PC-9 (cell line): ENCODE measurements around the gene SNAP47.

Experiments used
- EZH2 ChIP-seq: fragments of 200-600 bp; sonication (generic); IDR thresholded peaks from 2 replicates; pipeline ENCODE4 v1.8.0; 2017; ENCODE audit warnings: antibody characterized with exemption, low read depth
- TF ChIP-seq, protein P1 (sequence below): fragments of 200-600 bp; sonication (generic); conservative IDR thresholded peaks from 2 replicates; pipeline ENCODE4 v1.6.1; 2017; ENCODE audit warnings: mixed run types, antibody characterized with exemption, mild to moderate bottlenecking, moderate library complexity

DNA sequence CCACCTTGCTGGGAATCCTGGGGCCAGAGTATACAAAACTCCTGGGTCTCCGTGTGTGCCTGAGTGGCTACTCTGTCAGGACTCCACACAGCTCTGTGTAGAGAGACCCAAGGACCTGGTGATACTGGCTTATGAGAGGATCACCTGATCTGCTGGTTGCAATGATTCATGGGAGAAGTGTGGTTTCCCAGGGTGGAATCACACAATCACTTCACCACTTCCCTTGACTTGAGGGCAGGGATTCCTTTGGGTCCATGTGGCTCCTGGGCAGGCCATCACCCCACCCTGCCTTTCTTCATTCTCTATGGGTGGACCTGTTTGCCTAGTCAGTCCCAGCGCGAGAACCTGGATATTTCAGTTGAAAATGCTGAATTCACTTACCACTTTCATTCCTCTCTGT, 93.6 kb downstream of the SNAP47 start:
- TF ChIP-seq, protein P1, sequence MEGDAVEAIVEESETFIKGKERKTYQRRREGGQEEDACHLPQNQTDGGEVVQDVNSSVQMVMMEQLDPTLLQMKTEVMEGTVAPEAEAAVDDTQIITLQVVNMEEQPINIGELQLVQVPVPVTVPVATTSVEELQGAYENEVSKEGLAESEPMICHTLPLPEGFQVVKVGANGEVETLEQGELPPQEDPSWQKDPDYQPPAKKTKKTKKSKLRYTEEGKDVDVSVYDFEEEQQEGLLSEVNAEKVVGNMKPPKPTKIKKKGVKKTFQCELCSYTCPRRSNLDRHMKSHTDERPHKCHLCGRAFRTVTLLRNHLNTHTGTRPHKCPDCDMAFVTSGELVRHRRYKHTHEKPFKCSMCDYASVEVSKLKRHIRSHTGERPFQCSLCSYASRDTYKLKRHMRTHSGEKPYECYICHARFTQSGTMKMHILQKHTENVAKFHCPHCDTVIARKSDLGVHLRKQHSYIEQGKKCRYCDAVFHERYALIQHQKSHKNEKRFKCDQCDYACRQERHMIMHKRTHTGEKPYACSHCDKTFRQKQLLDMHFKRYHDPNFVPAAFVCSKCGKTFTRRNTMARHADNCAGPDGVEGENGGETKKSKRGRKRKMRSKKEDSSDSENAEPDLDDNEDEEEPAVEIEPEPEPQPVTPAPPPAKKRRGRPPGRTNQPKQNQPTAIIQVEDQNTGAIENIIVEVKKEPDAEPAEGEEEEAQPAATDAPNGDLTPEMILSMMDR, result no peak
- no peak for TF ChIP-seq EZH2
